LNCaP clone FGC (cell line): Measurements from ENCODE around the gene PPIA.

Experiments used
- DNase-seq: peaks from one replicate; pipeline ENCODE4 v3.0.0-alpha.2; 2011; ENCODE audit warnings: low read depth
- H3K4me3 ChIP-seq: 2 replicates; pipeline ENCODE4 v1.5.1; 2011; ENCODE audit warnings: mild to moderate bottlenecking, low read depth, low read length, control low read depth
- TF ChIP-seq, protein P1 (sequence below): IDR thresholded peaks from 2 replicates; pipeline ENCODE4 v1.5.1; 2012; ENCODE audit warnings: mild to moderate bottlenecking; ENCODE audit not compliant: control insufficient read depth, insufficient read depth; ENCODE audit errors: extremely low read depth

The PPIA gene

DNA sequence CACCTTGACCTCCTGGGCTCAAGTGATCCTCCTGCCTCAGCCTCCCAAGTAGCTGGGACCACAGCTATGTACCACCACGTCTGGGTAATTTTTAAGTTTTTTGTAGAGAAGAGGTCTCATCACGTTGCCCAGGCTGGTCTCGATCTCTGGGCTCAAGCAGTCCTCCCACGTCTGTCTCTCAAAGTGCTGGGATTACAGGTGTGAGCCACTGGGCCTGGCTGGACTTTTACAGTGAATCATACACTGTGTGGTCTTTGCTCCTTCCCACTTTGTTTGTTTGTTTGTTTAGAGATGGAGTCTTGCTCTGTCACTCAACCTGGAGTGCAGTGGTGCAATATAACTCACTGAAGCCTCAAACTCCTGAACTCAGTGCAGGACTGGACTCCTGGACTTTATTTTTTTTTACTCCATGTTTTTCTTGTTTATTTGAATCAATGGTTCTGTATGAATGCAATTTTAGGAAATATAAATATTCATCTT lies 12.5 kb downstream of the PPIA start:
- no peak overlapping the region for H3K4me3 ChIP-seq
- TF ChIP-seq, protein P1, sequence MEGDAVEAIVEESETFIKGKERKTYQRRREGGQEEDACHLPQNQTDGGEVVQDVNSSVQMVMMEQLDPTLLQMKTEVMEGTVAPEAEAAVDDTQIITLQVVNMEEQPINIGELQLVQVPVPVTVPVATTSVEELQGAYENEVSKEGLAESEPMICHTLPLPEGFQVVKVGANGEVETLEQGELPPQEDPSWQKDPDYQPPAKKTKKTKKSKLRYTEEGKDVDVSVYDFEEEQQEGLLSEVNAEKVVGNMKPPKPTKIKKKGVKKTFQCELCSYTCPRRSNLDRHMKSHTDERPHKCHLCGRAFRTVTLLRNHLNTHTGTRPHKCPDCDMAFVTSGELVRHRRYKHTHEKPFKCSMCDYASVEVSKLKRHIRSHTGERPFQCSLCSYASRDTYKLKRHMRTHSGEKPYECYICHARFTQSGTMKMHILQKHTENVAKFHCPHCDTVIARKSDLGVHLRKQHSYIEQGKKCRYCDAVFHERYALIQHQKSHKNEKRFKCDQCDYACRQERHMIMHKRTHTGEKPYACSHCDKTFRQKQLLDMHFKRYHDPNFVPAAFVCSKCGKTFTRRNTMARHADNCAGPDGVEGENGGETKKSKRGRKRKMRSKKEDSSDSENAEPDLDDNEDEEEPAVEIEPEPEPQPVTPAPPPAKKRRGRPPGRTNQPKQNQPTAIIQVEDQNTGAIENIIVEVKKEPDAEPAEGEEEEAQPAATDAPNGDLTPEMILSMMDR, result no peak
- no peak for DNase-seq

DNA sequence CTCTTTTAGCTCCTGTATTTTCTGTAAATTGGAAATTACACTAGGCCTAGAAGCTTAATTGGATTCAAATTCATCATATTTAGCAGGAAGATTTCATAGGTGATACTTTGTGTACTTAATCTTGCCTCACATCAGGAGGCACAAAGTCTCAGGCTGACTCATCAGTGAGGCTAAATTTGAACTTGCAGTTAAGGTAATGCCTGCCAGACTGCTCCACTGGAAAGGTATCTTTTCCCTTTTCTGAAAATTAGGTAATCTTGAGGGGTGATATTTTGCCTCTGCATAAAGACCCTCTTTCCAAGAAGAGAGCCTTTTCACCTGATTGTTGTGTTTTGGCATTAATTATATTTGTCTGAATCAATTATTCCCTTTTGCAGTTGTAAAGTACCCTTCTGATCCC lies 14.6 kb downstream of the PPIA start:
- no peak for DNase-seq
- no peak overlapping the region for H3K4me3 ChIP-seq
- TF ChIP-seq, protein P1, result no peak

DNA sequence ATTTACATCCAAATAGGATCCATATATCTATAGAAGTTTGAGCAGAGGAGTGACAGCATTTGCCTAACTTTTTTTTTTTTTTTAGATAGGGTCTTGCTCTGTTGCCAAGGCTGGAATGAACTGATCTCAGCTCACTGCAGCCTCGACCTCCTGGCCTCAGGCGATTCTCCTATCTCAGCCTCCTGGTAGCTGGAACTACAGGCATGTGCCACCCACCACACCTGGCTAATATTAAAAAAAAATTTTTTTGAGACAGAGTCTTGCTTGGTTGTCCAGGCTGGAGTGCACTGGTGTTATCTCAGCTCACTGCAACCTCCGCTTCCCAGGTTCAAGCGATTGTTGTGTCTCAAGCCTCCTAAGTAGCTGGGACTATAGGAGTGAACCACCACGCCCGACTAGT lies 15.1 kb downstream of the PPIA start:
- TF ChIP-seq, protein P1, result no peak
- no peak for DNase-seq
- no peak overlapping the region for H3K4me3 ChIP-seq

DNA sequence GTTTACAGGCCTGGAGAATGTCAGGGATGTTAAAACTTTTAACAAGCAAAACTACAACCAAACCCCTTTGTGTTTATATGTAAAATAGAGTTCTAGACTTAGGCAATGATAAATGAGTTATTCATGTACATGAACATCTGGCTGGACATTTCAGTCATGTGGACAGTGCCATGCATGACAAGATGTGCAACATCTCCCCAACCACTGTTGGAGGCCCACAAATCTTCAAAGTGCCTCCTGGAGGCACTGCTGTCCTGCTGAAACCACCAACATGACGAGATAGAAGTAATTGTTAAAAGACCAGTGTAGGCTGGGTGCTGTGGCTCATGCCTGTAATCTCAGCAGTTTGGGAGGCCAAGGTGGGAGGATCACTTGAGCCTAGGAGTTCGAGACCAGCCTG lies 18.4 kb downstream of the PPIA start:
- DNase-seq, result no peak
- no peak overlapping the region for H3K4me3 ChIP-seq
- TF ChIP-seq, protein P1, result no peak

DNA sequence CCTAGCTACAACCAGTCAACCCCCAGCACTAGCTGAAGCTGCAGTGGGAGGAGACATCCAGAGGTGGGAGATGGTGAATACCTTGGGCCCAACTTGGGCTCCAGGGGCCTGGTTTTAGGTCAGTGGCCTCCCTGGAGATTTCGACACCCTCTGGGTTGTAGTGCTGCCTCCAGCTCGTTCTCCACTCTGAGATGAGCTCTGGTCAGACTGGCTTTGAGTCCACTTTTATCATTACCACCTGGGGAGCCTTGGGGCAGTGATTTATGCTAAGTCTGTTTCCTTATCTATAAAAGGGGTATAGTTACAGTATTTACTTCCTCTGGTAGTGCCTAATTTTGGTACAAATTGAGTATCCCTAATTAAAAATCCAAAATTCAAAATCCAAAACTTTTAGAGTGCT lies 22.8 kb downstream of the PPIA start:
- TF ChIP-seq, protein P1, result no peak
- H3K4me3 ChIP-seq, result no peak overlapping the region
- no peak for DNase-seq

DNA sequence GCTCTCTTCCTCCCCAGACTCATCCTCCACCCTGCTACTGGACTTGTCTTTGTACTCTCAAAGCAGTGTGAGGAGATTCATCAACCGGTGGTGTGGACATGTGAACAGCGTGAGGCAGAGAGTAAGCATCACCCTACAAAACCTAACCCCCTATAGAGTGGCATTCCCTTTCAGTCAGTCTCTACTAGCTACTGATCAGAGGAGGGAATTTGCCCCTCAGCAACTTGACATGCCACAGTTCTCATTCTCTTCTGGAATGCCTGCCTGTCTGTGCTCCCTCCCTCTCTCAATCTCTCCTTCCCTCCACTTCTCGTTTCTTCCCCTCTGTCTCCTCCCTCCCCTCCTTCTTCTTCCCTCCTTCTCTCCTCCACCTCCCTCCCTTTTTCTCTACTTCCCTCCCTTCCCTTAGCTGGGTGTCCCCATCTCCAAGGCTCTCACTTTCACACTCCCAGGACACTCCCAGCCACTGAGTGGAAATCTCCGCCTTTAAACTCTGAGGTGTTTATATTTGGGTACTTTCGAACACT lies 26.8 kb downstream of the PPIA start:
- TF ChIP-seq, protein P1, result no peak
- DNase-seq, result no peak
- no peak overlapping the region for H3K4me3 ChIP-seq

DNA sequence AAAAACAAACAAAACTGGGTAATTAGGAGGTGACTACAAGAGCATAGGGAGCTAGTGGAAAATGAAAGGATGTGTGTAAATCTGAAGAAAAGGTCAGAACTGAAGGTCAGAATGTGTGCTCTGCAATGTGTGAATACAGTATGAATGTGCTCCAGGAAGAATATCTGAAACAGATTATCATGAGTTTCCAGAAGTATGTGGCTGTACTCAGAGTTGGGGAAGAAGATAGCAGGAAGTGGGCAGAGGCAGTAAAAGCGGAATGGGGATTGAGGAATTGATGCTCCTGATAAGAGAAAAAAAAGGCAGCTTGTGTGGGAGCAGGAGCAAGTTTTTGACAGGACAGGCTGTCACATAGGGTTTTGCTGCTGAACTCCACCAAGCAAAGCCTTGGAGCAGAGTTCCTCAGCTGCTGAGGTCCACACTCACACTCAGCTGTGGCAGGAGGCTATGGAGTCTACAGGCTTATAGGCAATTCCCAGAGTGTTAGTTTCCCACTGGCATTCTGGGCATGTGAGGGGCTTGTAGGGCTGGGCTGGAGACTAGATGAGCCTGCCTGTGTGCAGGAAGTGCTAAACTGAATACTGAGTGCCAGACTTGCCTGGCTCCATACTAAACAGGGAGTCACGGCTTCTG lies 28.5 kb downstream of the PPIA start:
- TF ChIP-seq, protein P1, result no peak
- DNase-seq, result no peak
- H3K4me3 ChIP-seq, result no peak overlapping the region
